ENCODE results near the gene CEP192.

DNA sequence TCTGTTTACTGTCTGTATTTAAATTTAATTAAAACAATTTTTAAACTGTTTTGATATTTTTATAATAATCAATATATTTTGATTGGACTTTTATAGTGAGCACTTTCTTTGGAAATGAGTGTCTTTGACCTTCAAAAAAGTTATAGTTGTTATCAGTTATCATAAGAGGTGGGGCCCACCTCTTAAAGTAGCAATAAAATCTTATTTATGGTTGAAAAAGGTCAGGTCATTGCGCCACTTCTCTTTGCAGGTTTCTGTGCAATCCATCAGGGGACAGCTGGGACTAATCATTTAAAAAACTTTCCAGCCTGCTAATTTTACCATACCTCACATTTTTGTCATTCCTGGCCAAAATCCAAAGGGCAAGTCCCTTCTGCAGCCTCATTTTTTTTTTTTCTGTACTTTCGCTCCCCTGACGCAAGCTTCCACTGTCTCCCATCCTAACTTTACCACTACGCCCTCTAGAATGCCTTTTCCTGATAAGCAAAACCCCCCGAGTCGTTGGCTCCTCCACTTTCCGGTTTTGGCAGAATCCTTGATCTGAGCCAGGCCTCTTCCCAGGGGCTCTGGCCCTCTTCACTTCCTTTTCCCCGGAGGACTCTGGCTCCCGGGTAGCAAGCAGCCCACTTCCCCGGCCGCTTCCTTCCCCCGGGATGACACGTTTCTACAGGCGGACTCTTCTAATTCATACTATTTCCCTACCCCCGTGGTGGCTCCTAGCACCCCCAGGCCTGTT is 44.4 kb upstream of the CEP192 start:
- TF ChIP-seq, protein P1, sequence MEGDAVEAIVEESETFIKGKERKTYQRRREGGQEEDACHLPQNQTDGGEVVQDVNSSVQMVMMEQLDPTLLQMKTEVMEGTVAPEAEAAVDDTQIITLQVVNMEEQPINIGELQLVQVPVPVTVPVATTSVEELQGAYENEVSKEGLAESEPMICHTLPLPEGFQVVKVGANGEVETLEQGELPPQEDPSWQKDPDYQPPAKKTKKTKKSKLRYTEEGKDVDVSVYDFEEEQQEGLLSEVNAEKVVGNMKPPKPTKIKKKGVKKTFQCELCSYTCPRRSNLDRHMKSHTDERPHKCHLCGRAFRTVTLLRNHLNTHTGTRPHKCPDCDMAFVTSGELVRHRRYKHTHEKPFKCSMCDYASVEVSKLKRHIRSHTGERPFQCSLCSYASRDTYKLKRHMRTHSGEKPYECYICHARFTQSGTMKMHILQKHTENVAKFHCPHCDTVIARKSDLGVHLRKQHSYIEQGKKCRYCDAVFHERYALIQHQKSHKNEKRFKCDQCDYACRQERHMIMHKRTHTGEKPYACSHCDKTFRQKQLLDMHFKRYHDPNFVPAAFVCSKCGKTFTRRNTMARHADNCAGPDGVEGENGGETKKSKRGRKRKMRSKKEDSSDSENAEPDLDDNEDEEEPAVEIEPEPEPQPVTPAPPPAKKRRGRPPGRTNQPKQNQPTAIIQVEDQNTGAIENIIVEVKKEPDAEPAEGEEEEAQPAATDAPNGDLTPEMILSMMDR (IDR thresholded peaks at IDR 0.05), result peak; percentile 25; the same call in 1 of the 2 replicates
- TF ChIP-seq, protein P2, sequence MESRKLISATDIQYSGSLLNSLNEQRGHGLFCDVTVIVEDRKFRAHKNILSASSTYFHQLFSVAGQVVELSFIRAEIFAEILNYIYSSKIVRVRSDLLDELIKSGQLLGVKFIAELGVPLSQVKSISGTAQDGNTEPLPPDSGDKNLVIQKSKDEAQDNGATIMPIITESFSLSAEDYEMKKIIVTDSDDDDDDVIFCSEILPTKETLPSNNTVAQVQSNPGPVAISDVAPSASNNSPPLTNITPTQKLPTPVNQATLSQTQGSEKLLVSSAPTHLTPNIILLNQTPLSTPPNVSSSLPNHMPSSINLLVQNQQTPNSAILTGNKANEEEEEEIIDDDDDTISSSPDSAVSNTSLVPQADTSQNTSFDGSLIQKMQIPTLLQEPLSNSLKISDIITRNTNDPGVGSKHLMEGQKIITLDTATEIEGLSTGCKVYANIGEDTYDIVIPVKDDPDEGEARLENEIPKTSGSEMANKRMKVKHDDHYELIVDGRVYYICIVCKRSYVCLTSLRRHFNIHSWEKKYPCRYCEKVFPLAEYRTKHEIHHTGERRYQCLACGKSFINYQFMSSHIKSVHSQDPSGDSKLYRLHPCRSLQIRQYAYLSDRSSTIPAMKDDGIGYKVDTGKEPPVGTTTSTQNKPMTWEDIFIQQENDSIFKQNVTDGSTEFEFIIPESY (IDR thresholded peaks at IDR 0.05; ENCODE audit: borderline replicate concordance, low read depth), result no peak
- TF ChIP-seq GABPA (IDR thresholded peaks at IDR 0.05; ENCODE audit: low read depth), result no peak
- no peak for TF ChIP-seq TAF1 (IDR thresholded peaks at IDR 0.05; ENCODE audit: borderline replicate concordance, low read depth, low read length)
- TF ChIP-seq PBX3 (IDR thresholded peaks at IDR 0.05), result peak; percentile 67
- TF ChIP-seq EP300 (IDR thresholded peaks at IDR 0.05; ENCODE audit: borderline replicate concordance in 1 of 2, low read depth in 1 of 2, low read length in 1 of 2), result no peak
- no peak for TF ChIP-seq FOXM1 (IDR thresholded peaks at IDR 0.05; ENCODE audit: low read depth)
- no peak for TF ChIP-seq JUND (IDR thresholded peaks at IDR 0.05)
- TF ChIP-seq MXI1 (IDR thresholded peaks at IDR 0.05; ENCODE audit: low read depth, low read length), result no peak
- no peak for TF ChIP-seq GATA2 (CRISPR knock-in tag; IDR thresholded peaks at IDR 0.05)

Measured in SK-N-SH (cell line).